A549 (cell line): ENCODE results near the gene MPRIP. TPM values are rescaled to one million over a fixed set of nuclear protein-coding genes. Genes with fewer than 3 reads are reported as not detected.

Experiments used
- ATAC-seq, 2 experiments: fragments of 200-7000 bp in 1 of 2; fragments of >200 bp in 1 of 2; cut with Nextera tagmentation in 1 of 2; cut with Tn5 transposase in 1 of 2; 3 replicates each; pipeline versions ENCODE4 v1.8.0 to v1.9.1; 2018 to 2020; ENCODE audit warnings: mild to moderate bottlenecking in 1 of 2, moderate library complexity in 1 of 2
- CTCF ChIA-PET: fragments of 300-600 bp; sonication (Branson Sonifier 250); formaldehyde crosslinking; extraction: SDS; loops from one replicate; lab custom pipeline; 2021; ENCODE audit warnings: antibody characterized with exemption, inconsistent platforms; lab: Yijun Ruan, JAX
- POLR2A ChIA-PET: fragments of 350-600 bp; formaldehyde crosslinking; extraction: SDS; loops from one replicate; lab custom pipeline; 2021; ENCODE audit warnings: antibody characterized with exemption, inconsistent platforms; lab: Yijun Ruan, JAX
- DNase-seq, 2 experiments: peaks; one replicate each; pipeline versions ENCODE4 v3.0.0 to v3.0.0-alpha.2; 2011 to 2016; ENCODE audit warnings: low read depth in 1 of 2, low spot score in 1 of 2
- FAIRE-seq: peaks from 2 replicates; lab custom pipeline; 2011; peaks lifted over from hg19 to GRCh38; lab: Jason Lieb, UNC
- H3K27ac ChIP-seq, 2 experiments: fragments of >200 bp; sonication (Bioruptor Twin); formaldehyde crosslinking; 3 replicates each; pipeline ENCODE4 v1.5.1; 2016 to 2017
- H3K4me1 ChIP-seq: fragments of >200 bp; sonication (Bioruptor Twin); formaldehyde crosslinking; 3 replicates; pipeline ENCODE4 v1.6.1; 2016
- H3K4me2 ChIP-seq: fragments of >200 bp; sonication (Bioruptor Twin); formaldehyde crosslinking; 3 replicates; pipeline ENCODE4 v1.6.1; 2016
- H3K4me3 ChIP-seq: fragments of >200 bp; sonication (Bioruptor Twin); formaldehyde crosslinking; 3 replicates; pipeline ENCODE4 v1.5.1; 2016
- H3K9me3 ChIP-seq: fragments of >200 bp; sonication (Bioruptor Twin); formaldehyde crosslinking; 3 replicates; pipeline ENCODE4 v1.6.1; 2016
- BHLHE40 ChIP-seq: IDR thresholded peaks from 2 replicates; pipeline ENCODE4 v1.6.1; 2012; ENCODE audit warnings: low read depth, low read length, inconsistent platforms
- CBX2 ChIP-seq: fragments of 200-600 bp; sonication (generic); IDR thresholded peaks from 2 replicates; pipeline ENCODE4 v1.6.1; 2016; ENCODE audit warnings: low read depth, mild to moderate bottlenecking, borderline replicate concordance
- CBX8 ChIP-seq: fragments of 200-600 bp; sonication (generic); IDR thresholded peaks from 2 replicates; pipeline ENCODE4 v1.6.1; 2016
- CHD4 ChIP-seq: fragments of 200-600 bp; sonication (generic); IDR thresholded peaks from 2 replicates; pipeline ENCODE4 v1.6.1; 2016; ENCODE audit warnings: antibody characterized with exemption, mild to moderate bottlenecking, borderline replicate concordance
- EHF ChIP-seq: fragments of 250-450 bp; sonication (Bioruptor Pico); IDR thresholded peaks from 2 replicates; pipeline ENCODE4 v1.5.0; 2020; ENCODE audit warnings: mild to moderate bottlenecking
- EP300 ChIP-seq, 2 experiments: fragments of >200 bp; sonication (Bioruptor Twin); formaldehyde crosslinking; IDR thresholded peaks; 2 replicates in 1 of 2; 3 replicates in 1 of 2; pipeline ENCODE4 v1.6.1; 2016 to 2017
- ESRRA ChIP-seq: fragments of 150-350 bp; IDR thresholded peaks from 2 replicates; pipeline ENCODE4 v1.6.1; 2014; ENCODE audit warnings: mild to moderate bottlenecking, low read length, borderline replicate concordance
- FOSB ChIP-seq: fragments of 250-450 bp; sonication (Bioruptor Pico); IDR thresholded peaks from 2 replicates; pipeline ENCODE4 v1.5.0; 2020; ENCODE audit warnings: mild to moderate bottlenecking, moderate library complexity
- FOSL2 ChIP-seq, 2 experiments: fragments of 450-650 bp in 1 of 2; fragments of >200 bp in 1 of 2; sonication (Bioruptor Twin) in 1 of 2; formaldehyde crosslinking; IDR thresholded peaks; 2 replicates each; pipeline versions ENCODE4 v1.5.0 to v1.6.1; 2016 to 2020; ENCODE audit warnings: mild to moderate bottlenecking in 1 of 2, moderate library complexity in 1 of 2
- FOXS1 ChIP-seq: fragments of 250-450 bp; sonication (Bioruptor Pico); IDR thresholded peaks from 2 replicates; pipeline ENCODE4 v1.5.0; 2020; ENCODE audit warnings: mild to moderate bottlenecking, moderate library complexity
- HOXB13 ChIP-seq: fragments of 250-450 bp; sonication (Bioruptor Pico); IDR thresholded peaks from 2 replicates; pipeline ENCODE4 v1.5.0; 2020; ENCODE audit warnings: low read depth, mild to moderate bottlenecking, moderate library complexity
- HOXB5 ChIP-seq: fragments of 250-450 bp; sonication (Bioruptor Pico); IDR thresholded peaks from 2 replicates; pipeline ENCODE4 v1.5.0; 2020; ENCODE audit warnings: mild to moderate bottlenecking, moderate library complexity
- JUN ChIP-seq, 2 experiments: fragments of >200 bp; sonication (Bioruptor Twin); formaldehyde crosslinking; IDR thresholded peaks; 2 replicates in 1 of 2; 3 replicates in 1 of 2; pipeline ENCODE4 v1.6.1; 2016 to 2017
- KDM1A ChIP-seq: fragments of 200-600 bp; sonication (generic); IDR thresholded peaks from 2 replicates; pipeline ENCODE4 v1.6.1; 2016; ENCODE audit warnings: low read depth, mild to moderate bottlenecking
- KDM5A ChIP-seq: fragments of 200-600 bp; sonication (generic); IDR thresholded peaks from 2 replicates; pipeline ENCODE4 v1.6.1; 2016; ENCODE audit warnings: antibody characterized with exemption, mild to moderate bottlenecking
- MAZ ChIP-seq: fragments of 150-350 bp; IDR thresholded peaks from 2 replicates; pipeline ENCODE4 v1.6.1; 2014; ENCODE audit warnings: antibody characterized with exemption, low read depth, low read length, borderline replicate concordance
- MYC ChIP-seq: IDR thresholded peaks from 2 replicates; pipeline ENCODE4 v1.6.1; 2012; ENCODE audit warnings: mild to moderate bottlenecking, inconsistent platforms, low read length, improper control_type of control experiment, borderline replicate concordance
- NR3C1 ChIP-seq: fragments of >200 bp; sonication (Bioruptor Twin); formaldehyde crosslinking; IDR thresholded peaks from 3 replicates; pipeline ENCODE4 v1.6.1; 2017
- POLR2A ChIP-seq: IDR thresholded peaks from 2 replicates; pipeline ENCODE4 v1.6.1; 2012; ENCODE audit warnings: mild to moderate bottlenecking, low read length
- RARB ChIP-seq: fragments of 250-450 bp; sonication (Bioruptor Pico); IDR thresholded peaks from 2 replicates; pipeline ENCODE4 v1.8.0; 2021; ENCODE audit warnings: mild to moderate bottlenecking, moderate library complexity
- SMC3 ChIP-seq: fragments of >200 bp; sonication (Bioruptor Twin); formaldehyde crosslinking; IDR thresholded peaks from 3 replicates; pipeline ENCODE4 v1.6.1; 2018; ENCODE audit warnings: inconsistent platforms
- SREBF2 ChIP-seq: fragments of 450-650 bp; IDR thresholded peaks from 2 replicates; pipeline ENCODE4 v1.6.1; 2014; ENCODE audit warnings: mild to moderate bottlenecking, moderate library complexity
- TFCP2L1 ChIP-seq: fragments of 250-450 bp; sonication (Bioruptor Pico); IDR thresholded peaks from 2 replicates; pipeline ENCODE4 v1.5.0; 2021; ENCODE audit warnings: mild to moderate bottlenecking
- TP53 ChIP-seq: fragments of 250-450 bp; sonication (Bioruptor Pico); IDR thresholded peaks from 2 replicates; pipeline ENCODE4 v1.5.0; 2021; ENCODE audit warnings: mild to moderate bottlenecking, moderate library complexity
- ZC3H11A ChIP-seq: fragments of 450-650 bp; IDR thresholded peaks from 2 replicates; pipeline ENCODE4 v1.6.1; 2014; ENCODE audit warnings: antibody characterized with exemption, mild to moderate bottlenecking
- ZFP36 ChIP-seq: fragments of 450-650 bp; IDR thresholded peaks from 2 replicates; pipeline ENCODE4 v1.6.1; 2014; ENCODE audit warnings: borderline replicate concordance; ENCODE audit not compliant: partially characterized antibody
- WGBS: methylation state at CpG from one replicate; pipeline ENCODE4 v1.1.6; 2017; ENCODE audit errors: missing lambda C conversion rate; 5-methylcytosine and 5-hydroxymethylcytosine counted together
- polyA plus RNA-seq, 4 experiments: library from polyadenylated mRNA; depleted of rRNA in 3 of 4; stranded (reverse); fragments of >200 nt; fragmentation: RNase III in 1 of 4; extraction: RNeasy Plus Mini Kit Qiagen cat#74134 plus additional on column Dnase treatment in 1 of 4; gene quantifications; 2 replicates in 3 of 4; 3 replicates in 1 of 4; pipeline ENCODE4 v1.2.3, GENCODE V29; 2011 to 2017
- TF ChIP-seq, protein P1 (sequence below): fragments of 250-450 bp; sonication (Bioruptor Pico); IDR thresholded peaks from 2 replicates; pipeline ENCODE4 v1.5.0; 2020; ENCODE audit warnings: low read depth, mild to moderate bottlenecking, moderate library complexity
- TF ChIP-seq, protein P2 (sequence below): IDR thresholded peaks from 2 replicates; pipeline ENCODE4 v1.6.1; 2012
- TF ChIP-seq, protein P3 (sequence below): fragments of >200 bp; sonication (Bioruptor Twin); formaldehyde crosslinking; IDR thresholded peaks from 2 replicates; pipeline ENCODE4 v1.6.1; 2016

MPRIP gene
- polyA plus RNA-seq, 2 of the 4 experiments (the other 2 are of a cell fraction): 147 to 228 TPM

DNA sequence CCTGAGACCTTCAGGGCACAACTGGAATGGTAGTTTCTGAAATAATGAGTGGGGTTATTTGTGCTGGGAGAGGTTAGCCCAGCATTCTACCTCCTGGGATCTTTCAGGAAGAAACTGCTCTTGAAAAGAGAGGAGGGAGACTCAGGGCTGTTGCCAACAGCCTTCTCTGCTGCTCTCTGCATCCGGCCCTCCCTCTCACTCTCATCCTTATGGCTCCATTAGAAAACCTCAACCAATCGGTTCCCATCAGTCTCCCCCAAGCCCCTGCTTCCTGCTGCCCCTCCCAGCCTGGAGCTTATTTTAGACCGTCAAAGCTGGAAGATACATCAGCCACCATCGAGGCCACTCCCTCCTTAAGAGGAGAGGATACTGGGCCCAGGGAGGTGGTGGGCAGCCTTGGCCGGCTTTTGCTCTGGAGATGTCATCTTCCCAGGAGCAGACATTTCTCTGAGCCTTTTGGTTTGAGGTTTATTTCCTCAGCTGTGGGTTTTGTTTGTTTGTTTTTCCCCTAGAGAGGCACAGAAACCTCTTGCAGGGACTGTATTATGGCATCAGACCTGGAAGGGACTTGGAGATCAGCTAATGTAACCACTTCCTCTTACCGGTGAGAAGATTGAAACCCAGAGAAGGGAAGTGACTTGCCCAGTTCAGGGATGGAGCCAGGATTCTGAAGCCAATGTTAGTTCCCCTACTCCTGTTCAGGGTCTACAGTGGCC is 2.7 kb downstream of the MPRIP start:
- WGBS: 8% methylated on average over 6 of the region's 6 CpGs
- H3K4me3 ChIP-seq: peak overlapping the region; percentile 90
- peak; percentile 23 for FAIRE-seq
- peak in 1 of 2 experiments; percentile 31; a peak in 3 of 6 replicates for ATAC-seq
- H3K4me2 ChIP-seq: peak overlapping the region; percentile 79
- CTCF ChIA-PET: interaction anchor here (0.8 to 3.0 kb wide), 9 partner anchors 9 to 47 kb away, joined by 3 to 12 read pairs (median 3); no protein-coding TSS in a partner anchor
- H3K9me3 ChIP-seq: no peaks in the 10 kb centered on the region
- POLR2A ChIA-PET: no interaction called here
- peak in 1 of 2 experiments; percentile 71 for DNase-seq
- TF ChIP-seq CBX2 (no peak), FOSL2 (IDR thresholded peaks at IDR 0.05) (no peak), FOSL2 (CRISPR knock-in tag; IDR thresholded peaks at IDR 0.05) (0 out of 2 replicates have a peak, but pooled peaks have one; percentile 10), POLR2A (peak; percentile 21; the same call in 1 of the 2 replicates)
- H3K4me1 ChIP-seq: peaks cover 51% of the 10 kb centered on the region
- peak overlapping the region; percentile 86 to 91 for H3K27ac ChIP-seq

DNA sequence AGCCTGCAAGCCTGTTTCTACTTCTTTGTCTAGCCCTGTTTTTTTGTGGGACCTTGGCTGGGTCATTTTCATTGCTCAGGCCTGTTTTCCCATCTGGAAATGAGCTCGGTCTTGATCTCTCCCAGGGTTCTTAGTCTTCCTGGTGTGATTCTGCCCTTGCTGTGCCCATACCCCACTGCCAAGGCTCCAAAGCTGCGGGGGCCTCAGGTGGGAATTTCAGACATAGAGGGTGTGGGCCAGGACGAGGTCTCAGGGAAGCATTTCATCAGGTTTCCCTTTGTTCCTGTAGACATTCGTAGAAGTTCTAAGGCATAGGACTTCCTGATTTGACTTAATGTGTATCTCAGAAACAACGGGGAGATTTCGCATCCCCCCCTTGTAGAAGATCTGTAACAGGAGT is 5.8 kb downstream of the MPRIP start:
- FAIRE-seq (no peak), ATAC-seq (no peak), DNase-seq (no peak)
- CTCF ChIA-PET: interaction anchor here (0.9 kb wide), 1 partner anchor 20 kb away, joined by 3 read pairs; no protein-coding TSS in a partner anchor
- TF ChIP-seq EHF (CRISPR knock-in tag) (no peak), TFCP2L1 (no peak), TP53 (CRISPR knock-in tag) (no peak), JUN (IDR thresholded peaks at IDR 0.05) (no peak), CBX8 (no peak), POLR2A (no peak), HOXB5 (no peak), RARB (CRISPR knock-in tag) (no peak), EP300 (IDR thresholded peaks at IDR 0.05) (no peak), ESRRA (no peak), SREBF2 (no peak), FOSL2 (IDR thresholded peaks at IDR 0.05) (no peak), FOSL2 (CRISPR knock-in tag; IDR thresholded peaks at IDR 0.05) (no peak), KDM5A (no peak)
- TF ChIP-seq, protein P1, sequence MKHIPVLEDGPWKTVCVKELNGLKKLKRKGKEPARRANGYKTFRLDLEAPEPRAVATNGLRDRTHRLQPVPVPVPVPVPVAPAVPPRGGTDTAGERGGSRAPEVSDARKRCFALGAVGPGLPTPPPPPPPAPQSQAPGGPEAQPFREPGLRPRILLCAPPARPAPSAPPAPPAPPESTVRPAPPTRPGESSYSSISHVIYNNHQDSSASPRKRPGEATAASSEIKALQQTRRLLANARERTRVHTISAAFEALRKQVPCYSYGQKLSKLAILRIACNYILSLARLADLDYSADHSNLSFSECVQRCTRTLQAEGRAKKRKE (CRISPR knock-in tag): no peak
- TF ChIP-seq, protein P2, sequence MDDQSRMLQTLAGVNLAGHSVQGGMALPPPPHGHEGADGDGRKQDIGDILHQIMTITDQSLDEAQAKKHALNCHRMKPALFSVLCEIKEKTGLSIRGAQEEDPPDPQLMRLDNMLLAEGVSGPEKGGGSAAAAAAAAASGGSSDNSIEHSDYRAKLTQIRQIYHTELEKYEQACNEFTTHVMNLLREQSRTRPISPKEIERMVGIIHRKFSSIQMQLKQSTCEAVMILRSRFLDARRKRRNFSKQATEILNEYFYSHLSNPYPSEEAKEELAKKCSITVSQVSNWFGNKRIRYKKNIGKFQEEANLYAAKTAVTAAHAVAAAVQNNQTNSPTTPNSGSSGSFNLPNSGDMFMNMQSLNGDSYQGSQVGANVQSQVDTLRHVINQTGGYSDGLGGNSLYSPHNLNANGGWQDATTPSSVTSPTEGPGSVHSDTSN: no peak
- peak overlapping the region; percentile 32 for H3K4me2 ChIP-seq
- POLR2A ChIA-PET: interaction anchor here (1.2 kb wide), 1 partner anchor 20 kb away, joined by 4 read pairs; no protein-coding TSS in a partner anchor
- peaks cover 63% of the 10 kb centered on the region for H3K4me1 ChIP-seq
- H3K4me3 ChIP-seq: no peak overlapping the region
- 94% methylated on average over 6 of the region's 6 CpGs for WGBS
- H3K27ac ChIP-seq: peak overlapping the region in 1 of 2 experiments; percentile 29; a peak in 2 of 6 replicates
- H3K9me3 ChIP-seq: no peaks in the 10 kb centered on the region

DNA sequence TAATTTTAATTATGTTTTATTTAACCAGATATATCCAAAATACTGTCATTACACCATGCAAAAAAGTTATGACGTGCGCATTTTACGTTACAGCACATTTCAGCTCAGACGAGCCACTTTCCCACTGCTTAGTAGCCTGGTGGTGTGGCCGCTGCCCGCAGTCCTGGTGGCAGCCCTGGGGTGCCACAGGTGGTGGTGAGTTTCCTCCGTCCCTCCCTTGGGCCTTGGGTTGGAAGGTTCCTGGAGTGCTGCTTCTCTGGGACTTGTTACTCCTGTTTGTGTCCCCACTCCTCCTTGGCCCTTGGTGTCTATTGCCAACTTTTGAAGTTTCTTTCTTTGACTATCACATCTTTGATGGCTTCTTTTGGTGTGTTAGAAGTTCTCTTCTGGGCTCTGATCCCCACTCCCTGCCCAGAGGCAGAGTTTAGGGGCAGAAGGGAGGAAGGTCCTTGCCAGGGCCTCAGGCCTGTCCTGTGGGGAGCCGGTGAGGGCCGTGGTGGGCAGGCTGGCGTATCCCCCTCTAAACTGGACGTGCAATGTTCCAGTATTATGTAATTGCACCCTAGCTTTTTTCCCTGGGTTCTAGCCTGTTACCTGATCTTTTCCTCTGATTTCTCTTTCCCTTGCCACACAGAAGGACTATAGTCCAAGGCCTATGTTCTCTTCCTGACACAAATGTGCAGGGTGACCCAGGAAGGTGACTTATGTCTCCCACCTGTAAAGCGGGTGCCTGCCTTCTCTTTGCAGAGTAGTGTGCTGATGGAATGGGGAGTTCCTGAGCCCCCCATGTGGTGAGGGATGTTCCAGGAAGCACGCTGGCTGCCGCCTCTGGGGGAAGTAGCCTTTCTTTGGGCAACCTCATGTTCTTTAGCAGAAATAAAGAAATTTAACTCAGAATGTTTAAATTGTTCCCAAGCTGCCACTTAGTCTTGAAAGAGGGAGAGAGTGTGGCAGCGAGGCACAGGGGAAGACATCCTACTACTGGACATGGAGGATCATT is 8.4 kb downstream of the MPRIP start:
- ATAC-seq (peak in 1 of 2 experiments; percentile 15; a peak in 1 of 6 replicates), FAIRE-seq (no peak)
- peak overlapping the region; percentile 45 for H3K4me2 ChIP-seq

More for the DNA sequence above, 8.4 kb downstream of the MPRIP start:
- TF ChIP-seq MYC (no peak), ZFP36 (no peak), FOSB (CRISPR knock-in tag) (no peak), CBX2 (no peak), NR3C1 (no peak), MAZ (no peak), RARB (CRISPR knock-in tag) (no peak), CHD4 (no peak), SMC3 (no peak), KDM1A (no peak), FOXS1 (CRISPR knock-in tag) (no peak), SREBF2 (no peak), BHLHE40 (no peak), HOXB13 (no peak), ZC3H11A (no peak)
- TF ChIP-seq, protein P3, sequence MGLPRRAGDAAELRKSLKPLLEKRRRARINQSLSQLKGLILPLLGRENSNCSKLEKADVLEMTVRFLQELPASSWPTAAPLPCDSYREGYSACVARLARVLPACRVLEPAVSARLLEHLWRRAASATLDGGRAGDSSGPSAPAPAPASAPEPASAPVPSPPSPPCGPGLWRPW: no peak
- no peak for DNase-seq
- Histone ChIP-seq H3K9me3 (no peaks in the 10 kb centered on the region), H3K4me3 (no peak overlapping the region), H3K4me1 (peaks cover 84% of the 10 kb centered on the region), H3K27ac (peak overlapping the region; percentile 46 to 70; a peak in 4 of 6 replicates)
- POLR2A ChIA-PET: interaction anchor here (0.6 kb wide), 1 partner anchor 21 kb away, joined by 5 read pairs; no protein-coding TSS in a partner anchor
- WGBS: 93% methylated on average over 15 of the region's 15 CpGs
- CTCF ChIA-PET: interaction anchor here (0.7 to 1.4 kb wide), 4 partner anchors 22 to 257 kb away, joined by 3 to 4 read pairs (median 4); no protein-coding TSS in a partner anchor
